ENCODE data around the gene PTPRM. TPM values are rescaled to one million over a fixed set of nuclear protein-coding genes. Genes with fewer than 3 reads are reported as not detected.

Gene PTPRM
- polyA plus RNA-seq, 3 donors = 0.04 to 2.1 (median 0.66) TPM

DNA sequence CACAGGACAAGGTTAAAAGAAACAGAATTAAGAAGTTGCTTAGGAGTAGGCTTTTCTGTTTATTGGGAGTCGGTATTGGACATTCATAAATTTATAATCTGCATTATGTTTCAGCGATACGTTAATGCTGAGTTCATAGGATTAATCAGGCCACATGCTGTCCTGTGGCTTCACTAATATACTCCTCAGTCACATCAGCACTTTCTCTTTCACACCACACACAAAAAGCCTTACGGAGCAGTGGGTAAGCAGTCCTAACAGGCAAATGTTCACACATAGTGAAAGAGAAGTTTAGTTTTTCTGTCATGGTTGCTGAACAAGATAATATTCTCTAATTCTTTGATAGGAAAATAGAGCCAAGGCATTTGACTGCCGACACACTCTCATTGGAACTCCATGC is 630.4 kb downstream of the PTPRM start:
- H3K27ac ChIP-seq (ENCODE audit: low read depth in 1 of 2, low read length in 2 of 2) = no peak overlapping the region
- Mint-ChIP-seq H3K9me3 (peaks cover 1 to 7% (median 4%) of the 10 kb centered on the region in 7 donors), H3K4me3 (no peak overlapping the region), H3K4me1 (no peaks in the 10 kb centered on the region), H3K27me3 (ENCODE audit: low read depth in 3 of 3) (no peaks in the 10 kb centered on the region), H3K27ac (no peak overlapping the region), H3K36me3 (no peaks in the 10 kb centered on the region)
- H3K4me1 ChIP-seq (ENCODE audit: control insufficient read depth in 1 of 2, insufficient read depth in 2 of 2, low read length in 2 of 2) = no peaks in the 10 kb centered on the region
- TF ChIP-seq, protein P1, sequence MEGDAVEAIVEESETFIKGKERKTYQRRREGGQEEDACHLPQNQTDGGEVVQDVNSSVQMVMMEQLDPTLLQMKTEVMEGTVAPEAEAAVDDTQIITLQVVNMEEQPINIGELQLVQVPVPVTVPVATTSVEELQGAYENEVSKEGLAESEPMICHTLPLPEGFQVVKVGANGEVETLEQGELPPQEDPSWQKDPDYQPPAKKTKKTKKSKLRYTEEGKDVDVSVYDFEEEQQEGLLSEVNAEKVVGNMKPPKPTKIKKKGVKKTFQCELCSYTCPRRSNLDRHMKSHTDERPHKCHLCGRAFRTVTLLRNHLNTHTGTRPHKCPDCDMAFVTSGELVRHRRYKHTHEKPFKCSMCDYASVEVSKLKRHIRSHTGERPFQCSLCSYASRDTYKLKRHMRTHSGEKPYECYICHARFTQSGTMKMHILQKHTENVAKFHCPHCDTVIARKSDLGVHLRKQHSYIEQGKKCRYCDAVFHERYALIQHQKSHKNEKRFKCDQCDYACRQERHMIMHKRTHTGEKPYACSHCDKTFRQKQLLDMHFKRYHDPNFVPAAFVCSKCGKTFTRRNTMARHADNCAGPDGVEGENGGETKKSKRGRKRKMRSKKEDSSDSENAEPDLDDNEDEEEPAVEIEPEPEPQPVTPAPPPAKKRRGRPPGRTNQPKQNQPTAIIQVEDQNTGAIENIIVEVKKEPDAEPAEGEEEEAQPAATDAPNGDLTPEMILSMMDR (IDR thresholded peaks at IDR 0.05) = no peak
- H3K27me3 ChIP-seq (ENCODE audit: control insufficient read depth in 2 of 2, insufficient read depth in 2 of 2, low read length in 2 of 2) = no peaks in the 10 kb centered on the region
- H2AFZ ChIP-seq (ENCODE audit: insufficient read depth, low read depth, low read length, poor library complexity, severe bottlenecking) = no peak overlapping the region
- no peak for DNase-seq
- intact Hi-C loops (cut with micrococcal nuclease) = no loop called here
- H3K4me2 ChIP-seq (replicated peaks; ENCODE audit: extremely low read depth, low read length, poor library complexity, severe bottlenecking) = no peak overlapping the region
- H3K36me3 ChIP-seq (replicated peaks in 1 of 2; ENCODE audit: control insufficient read depth in 1 of 2, insufficient read depth in 2 of 2, low read length in 2 of 2) = no peaks in the 10 kb centered on the region
- no peaks in the 10 kb centered on the region for H3K79me2 ChIP-seq (ENCODE audit: insufficient read depth, low read length)
- H3K9ac ChIP-seq (ENCODE audit: insufficient read depth, low read length, poor library complexity, severe bottlenecking) = no peak overlapping the region
- no peak overlapping the region for H3K4me3 ChIP-seq (replicated peaks in 1 of 3; ENCODE audit: low read depth in 2 of 3, low read length in 3 of 3)
- H3K9me3 ChIP-seq (replicated peaks in 1 of 2; ENCODE audit: control insufficient read depth in 1 of 2, insufficient read depth in 1 of 2, low read length in 2 of 2) = peaks cover 0 to 2% of the 10 kb centered on the region in 2 donors
- no CpG with 5 or more reads among the region's 5 CpGs for WGBS (ENCODE audit: insufficient coverage)
- H4K20me1 ChIP-seq (ENCODE audit: insufficient read depth, low read length) = no peaks in the 10 kb centered on the region

DNA sequence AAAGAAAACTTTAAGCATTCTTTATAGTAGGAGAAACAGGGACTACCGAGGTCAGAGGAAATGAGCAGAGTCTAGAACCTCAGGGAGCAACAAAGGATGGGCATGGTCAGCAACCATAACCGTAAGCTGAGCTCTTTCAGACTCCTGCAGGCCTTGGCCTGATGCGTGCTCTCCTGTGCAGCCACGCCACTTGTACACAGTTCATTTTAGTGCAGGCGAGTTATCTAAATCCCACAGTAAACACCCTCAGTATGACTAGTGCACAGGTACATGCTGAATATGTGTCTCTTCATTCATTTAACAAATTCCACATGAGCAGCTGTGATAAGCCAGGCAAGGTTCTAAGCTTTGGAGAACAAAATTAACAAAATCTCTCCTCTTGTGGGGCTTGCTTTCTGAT is 640.9 kb downstream of the PTPRM start:
- 92% methylated on average over 5 of the region's 5 CpGs for WGBS (ENCODE audit: insufficient coverage)
- intact Hi-C loops (cut with micrococcal nuclease) = no loop called here
- Histone ChIP-seq H3K4me3 (replicated peaks in 1 of 3; ENCODE audit: low read depth in 2 of 3, low read length in 3 of 3) (no peak overlapping the region), H3K36me3 (replicated peaks in 1 of 2; ENCODE audit: control insufficient read depth in 1 of 2, insufficient read depth in 2 of 2, low read length in 2 of 2) (no peaks in the 10 kb centered on the region), H4K20me1 (ENCODE audit: insufficient read depth, low read length) (no peaks in the 10 kb centered on the region), H3K27ac (ENCODE audit: low read depth in 1 of 2, low read length in 2 of 2) (no peak overlapping the region), H3K27me3 (ENCODE audit: control insufficient read depth in 2 of 2, insufficient read depth in 2 of 2, low read length in 2 of 2) (no peaks in the 10 kb centered on the region), H3K9ac (ENCODE audit: insufficient read depth, low read length, poor library complexity, severe bottlenecking) (no peak overlapping the region), H3K4me1 (ENCODE audit: control insufficient read depth in 1 of 2, insufficient read depth in 2 of 2, low read length in 2 of 2) (no peaks in the 10 kb centered on the region), H3K79me2 (ENCODE audit: insufficient read depth, low read length) (no peaks in the 10 kb centered on the region), H3K4me2 (replicated peaks; ENCODE audit: extremely low read depth, low read length, poor library complexity, severe bottlenecking) (no peak overlapping the region), H2AFZ (ENCODE audit: insufficient read depth, low read depth, low read length, poor library complexity, severe bottlenecking) (no peak overlapping the region), H3K9me3 (replicated peaks in 1 of 2; ENCODE audit: control insufficient read depth in 1 of 2, insufficient read depth in 1 of 2, low read length in 2 of 2) (no peaks in the 10 kb centered on the region)
- Mint-ChIP-seq H3K4me1 (no peaks in the 10 kb centered on the region), H3K4me3 (no peak overlapping the region), H3K9me3 (peaks cover 2 to 19% (median 6%) of the 10 kb centered on the region in 7 donors), H3K36me3 (no peaks in the 10 kb centered on the region), H3K27ac (no peak overlapping the region), H3K27me3 (ENCODE audit: low read depth in 3 of 3) (no peaks in the 10 kb centered on the region)
- DNase-seq = no peak
- TF ChIP-seq, protein P1 (IDR thresholded peaks at IDR 0.05) = no peak
